GM23248 (cell line): ENCODE measurements around the gene ARID1B.

ENCODE experiments used
- EZH2 ChIP-seq: fragments of 200-600 bp; sonication (generic); IDR thresholded peaks from 2 replicates; pipeline ENCODE4 v1.6.1; 2018; ENCODE audit warnings: antibody characterized with exemption, mild to moderate bottlenecking; ENCODE audit not compliant: insufficient read depth, poor library complexity, severe bottlenecking
- EZH2phosphoT487 ChIP-seq: fragments of 200-600 bp; sonication (generic); IDR thresholded peaks from 2 replicates; pipeline ENCODE4 v1.6.1; 2018; ENCODE audit warnings: antibody characterized with exemption, moderate library complexity, mild to moderate bottlenecking, low read depth; ENCODE audit not compliant: insufficient read depth

DNA sequence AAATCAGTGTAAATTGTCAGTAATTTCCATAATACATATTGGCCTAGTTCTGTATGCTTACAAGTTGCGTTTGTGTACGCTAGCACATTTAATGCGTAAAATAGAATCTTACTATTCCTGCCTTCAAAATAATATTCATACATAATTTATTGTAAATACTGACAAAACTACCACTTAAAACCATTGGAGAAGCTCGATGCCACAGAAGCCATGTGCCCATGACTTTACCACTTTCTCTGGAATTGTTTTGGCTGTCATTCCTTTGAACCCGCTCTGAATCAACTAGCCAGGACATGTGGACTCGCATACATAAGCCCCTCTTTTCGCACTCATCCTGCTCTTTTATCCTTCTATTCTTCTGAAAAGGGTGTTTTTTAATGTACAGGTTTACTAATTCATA, 394.6 kb downstream of the ARID1B start:
- TF ChIP-seq EZH2 (no peak), EZH2phosphoT487 (no peak)
